ENCODE data around the gene POU2AF3. TPM values are rescaled to one million over a fixed set of nuclear protein-coding genes. Genes with fewer than 3 reads are reported as not detected.
A peak's percentile ranks its signal among the peaks of the same experiment; 100 is the strongest.

The POU2AF3 gene
- total RNA-seq, 2 donors from 2014 or later: 1.0 to 10.9 TPM

GRCh38 chr11:111302298-111302697, 4.0 kb downstream of the POU2AF3 start:
- Histone ChIP-seq H3K4me3 (no peak overlapping the region), H3K4me1 (peaks cover 51% of the 10 kb centered on the region), H3K36me3 (replicated peaks in 1 of 2; ENCODE audit: insufficient read depth in 1 of 2, low read depth in 2 of 2) (no peaks in the 10 kb centered on the region), H3K27me3 (no peaks in the 10 kb centered on the region), H3K9me3 (no peaks in the 10 kb centered on the region), H3K27ac (peak overlapping the region; percentile 50 to 93 (median 74))
- TF ChIP-seq POLR2A (IDR thresholded peaks at IDR 0.05): no peak
- TF ChIP-seq, protein P1, sequence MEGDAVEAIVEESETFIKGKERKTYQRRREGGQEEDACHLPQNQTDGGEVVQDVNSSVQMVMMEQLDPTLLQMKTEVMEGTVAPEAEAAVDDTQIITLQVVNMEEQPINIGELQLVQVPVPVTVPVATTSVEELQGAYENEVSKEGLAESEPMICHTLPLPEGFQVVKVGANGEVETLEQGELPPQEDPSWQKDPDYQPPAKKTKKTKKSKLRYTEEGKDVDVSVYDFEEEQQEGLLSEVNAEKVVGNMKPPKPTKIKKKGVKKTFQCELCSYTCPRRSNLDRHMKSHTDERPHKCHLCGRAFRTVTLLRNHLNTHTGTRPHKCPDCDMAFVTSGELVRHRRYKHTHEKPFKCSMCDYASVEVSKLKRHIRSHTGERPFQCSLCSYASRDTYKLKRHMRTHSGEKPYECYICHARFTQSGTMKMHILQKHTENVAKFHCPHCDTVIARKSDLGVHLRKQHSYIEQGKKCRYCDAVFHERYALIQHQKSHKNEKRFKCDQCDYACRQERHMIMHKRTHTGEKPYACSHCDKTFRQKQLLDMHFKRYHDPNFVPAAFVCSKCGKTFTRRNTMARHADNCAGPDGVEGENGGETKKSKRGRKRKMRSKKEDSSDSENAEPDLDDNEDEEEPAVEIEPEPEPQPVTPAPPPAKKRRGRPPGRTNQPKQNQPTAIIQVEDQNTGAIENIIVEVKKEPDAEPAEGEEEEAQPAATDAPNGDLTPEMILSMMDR (IDR thresholded peaks at IDR 0.05): no peak
- ATAC-seq: no peak
- intact Hi-C loops (cut with DNase I): no loop called here
- 20 to 32% methylated on average over 3 of the region's 3 CpGs for WGBS, 2 donors
- peak in 2 of 4 donors; percentile 40 to 46 for DNase-seq

DNA sequence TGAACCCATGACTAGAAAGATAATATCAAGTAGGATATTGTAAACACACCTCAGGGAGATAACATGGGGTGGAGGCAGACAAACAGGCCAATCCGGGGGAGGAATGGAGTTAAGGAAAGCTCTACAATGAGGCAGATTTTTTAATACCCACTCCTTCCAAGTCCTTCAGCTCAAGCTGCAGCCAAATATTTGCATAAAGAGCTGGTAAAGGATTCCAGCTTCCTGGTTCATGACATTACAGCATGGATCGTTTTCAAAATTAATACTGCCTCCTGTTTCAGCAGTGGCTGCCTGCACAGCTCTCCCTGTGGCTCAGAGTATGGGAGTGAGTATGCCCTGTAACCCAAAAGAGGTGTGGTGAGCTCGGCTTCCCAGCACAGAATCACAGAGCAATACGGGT, 5.1 kb downstream of the POU2AF3 start:
- H3K27ac ChIP-seq: peak overlapping the region; percentile 50 to 93 (median 74)

DNA sequence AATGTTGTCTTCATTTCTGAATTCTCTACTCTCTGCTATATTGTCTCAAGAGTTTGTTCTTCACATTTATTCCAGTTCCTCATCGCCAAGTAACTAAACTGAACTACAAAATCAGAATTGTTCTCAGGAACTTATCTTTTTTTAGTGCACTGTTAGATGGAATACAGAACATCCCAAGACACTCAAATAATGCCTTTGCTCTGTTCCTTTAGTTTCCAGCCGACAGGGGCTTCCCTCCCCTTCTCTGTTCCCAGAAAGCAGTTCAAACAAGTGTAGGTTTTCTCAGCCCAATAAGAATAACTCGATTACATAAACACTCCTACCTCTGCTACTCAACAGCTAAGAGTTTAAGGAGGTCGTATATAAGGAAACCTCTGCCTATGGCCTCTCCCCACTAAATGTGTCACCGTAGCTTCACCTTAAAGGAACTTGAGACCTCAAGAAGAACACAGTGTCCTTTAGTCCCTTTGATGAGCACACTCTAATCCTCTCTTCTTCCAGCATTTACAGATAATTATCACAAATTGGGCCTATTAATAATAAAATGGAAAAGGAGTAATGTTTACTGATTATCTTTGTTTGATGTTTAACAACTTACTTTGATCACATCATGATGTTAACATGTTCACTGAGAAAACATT, 6.9 kb downstream of the POU2AF3 start:
- ATAC-seq: no peak
- Histone ChIP-seq H3K4me1 (peaks cover 51% of the 10 kb centered on the region), H3K9me3 (no peaks in the 10 kb centered on the region), H3K36me3 (replicated peaks in 1 of 2; ENCODE audit: insufficient read depth in 1 of 2, low read depth in 2 of 2) (no peaks in the 10 kb centered on the region), H3K4me3 (no peak overlapping the region), H3K27ac (no peak overlapping the region), H3K27me3 (no peaks in the 10 kb centered on the region)
- intact Hi-C loops (cut with DNase I): no loop called here
- 73 to 78% methylated on average over 5 of the region's 5 CpGs for WGBS, 2 donors
- TF ChIP-seq, protein P1 (IDR thresholded peaks at IDR 0.05): no peak
- no peak for TF ChIP-seq POLR2A (IDR thresholded peaks at IDR 0.05)
- no peak for DNase-seq

More for the DNA sequence above, 5.1 kb downstream of the POU2AF3 start:
- peak; percentile 50 to 77 (median 58) for DNase-seq
- TF ChIP-seq POLR2A (IDR thresholded peaks at IDR 0.05): peak in 2 of 3 donors; percentile 23 to 36
- TF ChIP-seq, protein P1 (IDR thresholded peaks at IDR 0.05): peak in 2 of 7 experiments; percentile 5 to 9
- peak; percentile 73 for ATAC-seq
- intact Hi-C loops (cut with DNase I): no loop called here
- Histone ChIP-seq H3K4me3 (no peak overlapping the region), H3K4me1 (peaks cover 59% of the 10 kb centered on the region), H3K9me3 (no peaks in the 10 kb centered on the region), H3K27me3 (no peaks in the 10 kb centered on the region), H3K36me3 (replicated peaks in 1 of 2; ENCODE audit: insufficient read depth in 1 of 2, low read depth in 2 of 2) (no peaks in the 10 kb centered on the region)
- 5 to 10% methylated on average over 4 of the region's 4 CpGs for WGBS, 2 donors

DNA sequence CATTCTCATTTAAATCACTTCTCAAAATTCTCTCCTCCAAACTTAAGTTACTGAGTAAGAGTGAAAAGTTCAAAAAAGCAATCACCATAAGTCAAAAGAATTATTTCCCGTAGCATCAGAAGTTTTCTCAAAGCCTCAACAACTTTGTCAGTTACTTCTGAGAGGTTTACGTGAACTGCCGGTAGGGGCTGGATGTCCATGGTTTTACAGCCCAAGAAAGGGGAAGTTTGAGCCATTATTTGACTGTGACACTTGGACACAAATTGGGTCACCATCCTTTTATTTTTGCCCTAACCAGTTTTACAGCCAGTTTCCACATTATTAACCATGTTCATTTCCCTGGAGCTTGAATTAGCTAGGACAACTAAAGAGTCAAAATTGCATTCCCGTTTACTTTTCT, 7.5 kb downstream of the POU2AF3 start:
- H3K4me1 ChIP-seq: peaks cover 47% of the 10 kb centered on the region
- TF ChIP-seq, protein P1 (IDR thresholded peaks at IDR 0.05): no peak
- no peak for TF ChIP-seq POLR2A (IDR thresholded peaks at IDR 0.05)
- intact Hi-C loops (cut with DNase I): no loop called here
- H3K36me3 ChIP-seq (replicated peaks in 1 of 2; ENCODE audit: insufficient read depth in 1 of 2, low read depth in 2 of 2): no peaks in the 10 kb centered on the region
- DNase-seq: no peak
- no peaks in the 10 kb centered on the region for H3K9me3 ChIP-seq
- WGBS, 2 donors: 74 to 83% methylated on average over 4 of the region's 4 CpGs
- ATAC-seq: no peak
- no peak overlapping the region for H3K4me3 ChIP-seq
- H3K27me3 ChIP-seq: no peaks in the 10 kb centered on the region
- H3K27ac ChIP-seq: no peak overlapping the region

GRCh38 chr11:111306321-111306720, 8.0 kb downstream of the POU2AF3 start:
- ATAC-seq (no peak), DNase-seq (no peak)
- WGBS, 2 donors: 90 to 91% methylated on average over 5 of the region's 5 CpGs
- H3K4me1 ChIP-seq: peaks cover 43% of the 10 kb centered on the region
- intact Hi-C loops (cut with DNase I): no loop called here
- H3K27ac ChIP-seq: no peak overlapping the region
- TF ChIP-seq, protein P1 (IDR thresholded peaks at IDR 0.05): no peak
- TF ChIP-seq POLR2A (IDR thresholded peaks at IDR 0.05): no peak
- no peaks in the 10 kb centered on the region for H3K36me3 ChIP-seq (replicated peaks in 1 of 2; ENCODE audit: insufficient read depth in 1 of 2, low read depth in 2 of 2)
- H3K27me3 ChIP-seq: no peaks in the 10 kb centered on the region
- H3K4me3 ChIP-seq: no peak overlapping the region
- no peaks in the 10 kb centered on the region for H3K9me3 ChIP-seq
